Measurements from ENCODE around the gene SNAPC4. TPM values are rescaled to one million over a fixed set of nuclear protein-coding genes. Genes with fewer than 3 reads are reported as not detected.

The SNAPC4 gene
- total and polyA plus RNA-seq, 9 of the 15 experiments (the other 6 are each of a cell fraction or from before 2014, with no cell fraction given), result 0.21 to 21.8 (median 8.8) TPM

DNA sequence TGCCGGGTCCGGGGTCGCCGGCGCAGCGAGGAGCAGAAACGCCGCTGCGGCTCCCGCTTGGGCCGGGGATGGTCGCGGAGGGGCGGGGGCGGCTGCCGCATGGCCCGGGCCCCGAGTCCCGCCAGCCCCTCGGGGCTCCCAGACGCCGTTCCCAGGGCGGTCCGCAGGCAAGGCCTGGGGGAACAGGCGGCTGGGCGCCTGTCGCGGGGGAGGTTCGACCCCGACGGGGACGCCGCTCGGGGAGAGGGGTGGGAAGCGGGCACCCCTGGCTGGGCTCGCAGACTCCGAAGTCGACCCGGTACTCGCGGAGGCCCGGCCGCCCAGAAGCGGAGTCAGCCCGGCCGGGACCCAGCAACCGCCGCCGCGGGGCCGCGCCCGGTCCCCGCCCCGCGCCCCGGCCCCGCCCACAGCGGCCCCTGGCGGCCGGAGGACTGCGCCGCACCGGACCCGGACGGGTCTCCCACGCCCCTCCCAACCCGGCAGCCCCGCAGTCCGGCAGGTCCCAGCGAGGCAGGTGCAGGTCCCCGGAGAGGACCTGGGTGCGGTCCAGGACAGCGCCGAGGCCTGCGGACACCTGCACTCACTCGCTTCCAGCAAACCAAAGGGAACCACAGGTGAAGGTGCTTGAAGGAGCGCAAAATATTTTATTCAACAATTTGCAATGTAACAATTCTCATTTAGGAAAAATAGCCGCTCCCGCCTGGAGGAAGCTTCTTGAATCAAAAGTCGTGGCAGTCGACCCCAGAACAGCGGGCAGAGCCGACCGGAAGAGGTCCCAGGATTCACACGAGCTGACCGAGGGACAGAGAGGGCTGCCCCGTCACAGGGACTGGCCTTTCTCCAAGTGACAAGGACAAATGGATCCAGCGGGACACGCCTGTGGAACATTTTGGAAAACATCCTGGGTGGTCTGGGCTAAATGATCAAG is 39.8 kb upstream of the SNAPC4 start, which contains the start of gene INPP5E:
Gene INPP5E (minus strand): TSS at position 365 of the 928 bp plus-strand sequence. CDS start 426 bp downstream, outside the sequence.
- H3K4me1 ChIP-seq (replicated peaks in 1 of 2; ENCODE audit: control insufficient read depth in 2 of 2, insufficient read depth in 2 of 2, low read length in 2 of 2), result peaks cover 21 to 52% of the 10 kb centered on the region in 2 experiments
- H3K9me1 ChIP-seq (ENCODE audit: control insufficient read depth, insufficient read depth, low read length), result peaks cover 14% of the 10 kb centered on the region
- peak within 1 kb of the TSS; percentile 83 for H3K4me2 ChIP-seq (ENCODE audit: insufficient read depth, low read length)
- H2AFZ ChIP-seq (ENCODE audit: low read depth, low read length), result peak within 1 kb of the TSS; percentile 79
- WGBS (ENCODE audit: insufficient coverage, low coverage, missing lambda C conversion rate), result 11% methylated on average over 47 of the region's 90 CpGs
- H3K27me3 ChIP-seq (ENCODE audit: control insufficient read depth in 2 of 2, insufficient read depth in 2 of 2, low read length in 2 of 2), result no peaks in the 10 kb centered on the region
- H3K36me3 ChIP-seq (ENCODE audit: control insufficient read depth, insufficient read depth, low read length), result peaks cover 66% of the 10 kb centered on the region; the same call in 2 of the 3 replicates
- peak within 1 kb of the TSS; percentile 92 for H3K4me3 ChIP-seq
- ChIA-PET POLR2A (interaction anchor here (1.0 to 2.2 kb wide), 5 partner anchors 9 to 30 kb away, joined by 3 to 9 read pairs (median 4); partner anchors contain the start of genes ENTR1 and PMPCA), CTCF (ENCODE audit: low intra/inter-chr PET ratio) (no interaction called here)
- DNase-seq (ENCODE audit: extremely low read depth in 1 of 4, low spot score in 3 of 4), result peak; percentile 84 to 95 (median 94)
- peak within 1 kb of the TSS; percentile 87 for H3K27ac ChIP-seq (ENCODE audit: extremely low read depth, low read depth, low read length)
- intact Hi-C loops (cut with micrococcal nuclease) (no loop called here), in situ Hi-C loops (cut with MboI) (no loop called here)
- peak within 1 kb of the TSS; percentile 82 to 98; a peak in 3 of 4 replicates for H3K9ac ChIP-seq (ENCODE audit: insufficient read depth in 1 of 2, low read depth in 2 of 2, low read length in 2 of 2)
- no TSS peak for BruUV-seq (replicated peaks)
- FAIRE-seq, result no peak
- ATAC-seq, result peak; percentile 88
- H4K20me1 ChIP-seq (replicated peaks; ENCODE audit: control insufficient read depth, insufficient read depth, low read length), result peaks cover 34% of the 10 kb centered on the region
- peaks cover 47% of the 10 kb centered on the region for H3K79me2 ChIP-seq (ENCODE audit: control insufficient read depth, insufficient read depth, low read length)
- H3K9me3 ChIP-seq (replicated peaks; ENCODE audit: control insufficient read depth, insufficient read depth, low read depth, low read length), result no peaks in the 10 kb centered on the region
- TF ChIP-seq KHSRP (IDR thresholded peaks at IDR 0.05) (no peak), NR3C1 (CRISPR knock-in tag; IDR thresholded peaks at IDR 0.05) (no peak; the same call in 1 of the 2 replicates), THRAP3 (IDR thresholded peaks at IDR 0.05; ENCODE audit: borderline replicate concordance) (no peak), MCM5 (IDR thresholded peaks at IDR 0.05; ENCODE audit: low read depth) (no peak), KDM5B (IDR thresholded peaks at IDR 0.05; ENCODE audit: insufficient replicate concordance, low read depth, low read length) (peak; percentile 38), TARDBP (IDR thresholded peaks at IDR 0.05) (no peak), ZNF436 (CRISPR knock-in tag; IDR thresholded peaks at IDR 0.05) (no peak), FOXA3 (CRISPR knock-in tag; conservative IDR thresholded peaks at IDR 0.05 in 1 of 2, IDR thresholded peaks at IDR 0.05 in 1 of 2) (no peak), SLC30A9 (CRISPR knock-in tag; IDR thresholded peaks at IDR 0.05) (no peak)
- TF ChIP-seq, protein P1, sequence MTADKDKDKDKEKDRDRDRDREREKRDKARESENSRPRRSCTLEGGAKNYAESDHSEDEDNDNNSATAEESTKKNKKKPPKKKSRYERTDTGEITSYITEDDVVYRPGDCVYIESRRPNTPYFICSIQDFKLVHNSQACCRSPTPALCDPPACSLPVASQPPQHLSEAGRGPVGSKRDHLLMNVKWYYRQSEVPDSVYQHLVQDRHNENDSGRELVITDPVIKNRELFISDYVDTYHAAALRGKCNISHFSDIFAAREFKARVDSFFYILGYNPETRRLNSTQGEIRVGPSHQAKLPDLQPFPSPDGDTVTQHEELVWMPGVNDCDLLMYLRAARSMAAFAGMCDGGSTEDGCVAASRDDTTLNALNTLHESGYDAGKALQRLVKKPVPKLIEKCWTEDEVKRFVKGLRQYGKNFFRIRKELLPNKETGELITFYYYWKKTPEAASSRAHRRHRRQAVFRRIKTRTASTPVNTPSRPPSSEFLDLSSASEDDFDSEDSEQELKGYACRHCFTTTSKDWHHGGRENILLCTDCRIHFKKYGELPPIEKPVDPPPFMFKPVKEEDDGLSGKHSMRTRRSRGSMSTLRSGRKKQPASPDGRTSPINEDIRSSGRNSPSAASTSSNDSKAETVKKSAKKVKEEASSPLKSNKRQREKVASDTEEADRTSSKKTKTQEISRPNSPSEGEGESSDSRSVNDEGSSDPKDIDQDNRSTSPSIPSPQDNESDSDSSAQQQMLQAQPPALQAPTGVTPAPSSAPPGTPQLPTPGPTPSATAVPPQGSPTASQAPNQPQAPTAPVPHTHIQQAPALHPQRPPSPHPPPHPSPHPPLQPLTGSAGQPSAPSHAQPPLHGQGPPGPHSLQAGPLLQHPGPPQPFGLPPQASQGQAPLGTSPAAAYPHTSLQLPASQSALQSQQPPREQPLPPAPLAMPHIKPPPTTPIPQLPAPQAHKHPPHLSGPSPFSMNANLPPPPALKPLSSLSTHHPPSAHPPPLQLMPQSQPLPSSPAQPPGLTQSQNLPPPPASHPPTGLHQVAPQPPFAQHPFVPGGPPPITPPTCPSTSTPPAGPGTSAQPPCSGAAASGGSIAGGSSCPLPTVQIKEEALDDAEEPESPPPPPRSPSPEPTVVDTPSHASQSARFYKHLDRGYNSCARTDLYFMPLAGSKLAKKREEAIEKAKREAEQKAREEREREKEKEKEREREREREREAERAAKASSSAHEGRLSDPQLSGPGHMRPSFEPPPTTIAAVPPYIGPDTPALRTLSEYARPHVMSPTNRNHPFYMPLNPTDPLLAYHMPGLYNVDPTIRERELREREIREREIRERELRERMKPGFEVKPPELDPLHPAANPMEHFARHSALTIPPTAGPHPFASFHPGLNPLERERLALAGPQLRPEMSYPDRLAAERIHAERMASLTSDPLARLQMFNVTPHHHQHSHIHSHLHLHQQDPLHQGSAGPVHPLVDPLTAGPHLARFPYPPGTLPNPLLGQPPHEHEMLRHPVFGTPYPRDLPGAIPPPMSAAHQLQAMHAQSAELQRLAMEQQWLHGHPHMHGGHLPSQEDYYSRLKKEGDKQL (CRISPR knock-in tag; IDR thresholded peaks at IDR 0.05; ENCODE audit: borderline replicate concordance), result no peak
- TF ChIP-seq, protein P2, sequence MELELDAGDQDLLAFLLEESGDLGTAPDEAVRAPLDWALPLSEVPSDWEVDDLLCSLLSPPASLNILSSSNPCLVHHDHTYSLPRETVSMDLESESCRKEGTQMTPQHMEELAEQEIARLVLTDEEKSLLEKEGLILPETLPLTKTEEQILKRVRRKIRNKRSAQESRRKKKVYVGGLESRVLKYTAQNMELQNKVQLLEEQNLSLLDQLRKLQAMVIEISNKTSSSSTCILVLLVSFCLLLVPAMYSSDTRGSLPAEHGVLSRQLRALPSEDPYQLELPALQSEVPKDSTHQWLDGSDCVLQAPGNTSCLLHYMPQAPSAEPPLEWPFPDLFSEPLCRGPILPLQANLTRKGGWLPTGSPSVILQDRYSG (tag; conservative IDR thresholded peaks at IDR 0.05; ENCODE audit: low read depth), result no peak
- TF ChIP-seq, protein P3, sequence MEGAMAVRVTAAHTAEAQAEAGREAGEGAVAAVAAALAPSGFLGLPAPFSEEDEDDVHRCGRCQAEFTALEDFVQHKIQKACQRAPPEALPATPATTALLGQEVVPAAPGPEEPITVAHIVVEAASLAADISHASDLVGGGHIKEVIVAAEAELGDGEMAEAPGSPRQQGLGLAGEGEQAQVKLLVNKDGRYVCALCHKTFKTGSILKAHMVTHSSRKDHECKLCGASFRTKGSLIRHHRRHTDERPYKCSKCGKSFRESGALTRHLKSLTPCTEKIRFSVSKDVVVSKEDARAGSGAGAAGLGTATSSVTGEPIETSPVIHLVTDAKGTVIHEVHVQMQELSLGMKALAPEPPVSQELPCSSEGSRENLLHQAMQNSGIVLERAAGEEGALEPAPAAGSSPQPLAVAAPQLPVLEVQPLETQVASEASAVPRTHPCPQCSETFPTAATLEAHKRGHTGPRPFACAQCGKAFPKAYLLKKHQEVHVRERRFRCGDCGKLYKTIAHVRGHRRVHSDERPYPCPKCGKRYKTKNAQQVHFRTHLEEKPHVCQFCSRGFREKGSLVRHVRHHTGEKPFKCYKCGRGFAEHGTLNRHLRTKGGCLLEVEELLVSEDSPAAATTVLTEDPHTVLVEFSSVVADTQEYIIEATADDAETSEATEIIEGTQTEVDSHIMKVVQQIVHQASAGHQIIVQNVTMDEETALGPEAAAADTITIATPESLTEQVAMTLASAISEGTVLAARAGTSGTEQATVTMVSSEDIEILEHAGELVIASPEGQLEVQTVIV (CRISPR knock-in tag; IDR thresholded peaks at IDR 0.05; ENCODE audit: borderline replicate concordance), result no peak
